HepG2 (cell line): ENCODE data around the gene LCN12. TPM values are rescaled to one million over a fixed set of nuclear protein-coding genes. Genes with fewer than 3 reads are reported as not detected.

Experiments
- BCL6 ChIP-seq: IDR thresholded peaks from 2 replicates; pipeline ENCODE4 v1.6.1; 2016; ENCODE audit warnings: missing genetic modification reagents, missing compliant biosample characterization
- E2F2 ChIP-seq: sonication (generic); formaldehyde crosslinking; IDR thresholded peaks from 2 replicates; pipeline ENCODE4 v1.4.0; 2020; ENCODE audit warnings: missing genetic modification reagents, borderline replicate concordance
- EHMT2 ChIP-seq: fragments of 200-600 bp; sonication (generic); IDR thresholded peaks from 2 replicates; pipeline ENCODE4 v1.7.0; 2017; ENCODE audit warnings: antibody characterized with exemption, low read depth, low read length, borderline replicate concordance
- FOXA1 ChIP-seq, 2 experiments: fragments of 450-650 bp in 1 of 2; sonication (generic) in 1 of 2; formaldehyde crosslinking in 1 of 2; IDR thresholded peaks; 2 replicates each; pipeline versions ENCODE4 v1.4.0 to v1.6.1; 2016 to 2020; ENCODE audit warnings: missing genetic modification reagents in 1 of 2
- HOXA7 ChIP-seq: sonication (generic); formaldehyde crosslinking; IDR thresholded peaks from 2 replicates; pipeline ENCODE4 v1.8.1; 2022; ENCODE audit warnings: mild to moderate bottlenecking, missing genetic modification reagents, moderate library complexity
- NKX3-1 ChIP-seq: sonication (generic); formaldehyde crosslinking; IDR thresholded peaks from 2 replicates; pipeline ENCODE4 v1.5.0; 2020; ENCODE audit warnings: missing genetic modification reagents
- NR1H2 ChIP-seq: sonication (generic); formaldehyde crosslinking; IDR thresholded peaks from 2 replicates; pipeline ENCODE4 v1.8.1; 2022; ENCODE audit warnings: low read depth, missing genetic modification reagents, borderline replicate concordance
- PAF1 ChIP-seq: IDR thresholded peaks from 2 replicates; pipeline ENCODE4 v1.6.1; 2016; ENCODE audit warnings: missing genetic modification reagents, missing compliant biosample characterization
- POGZ ChIP-seq: sonication (generic); formaldehyde crosslinking; IDR thresholded peaks from 2 replicates; pipeline ENCODE4 v1.4.0; 2020; ENCODE audit warnings: mild to moderate bottlenecking, missing genetic modification reagents
- SIX1 ChIP-seq: sonication (generic); formaldehyde crosslinking; IDR thresholded peaks from 2 replicates; pipeline ENCODE4 v1.4.0; 2020; ENCODE audit warnings: missing genetic modification reagents, borderline replicate concordance
- SPEN ChIP-seq: sonication (generic); formaldehyde crosslinking; IDR thresholded peaks from 2 replicates; pipeline ENCODE4 v1.5.1; 2020; ENCODE audit warnings: low read depth, mild to moderate bottlenecking, missing genetic modification reagents
- TARDBP ChIP-seq: sonication (generic); formaldehyde crosslinking; IDR thresholded peaks from 2 replicates; pipeline ENCODE4 v1.8.0; 2022; ENCODE audit warnings: mild to moderate bottlenecking, missing genetic modification reagents
- XRCC5 ChIP-seq: fragments of 200-400 bp; formaldehyde crosslinking; optimal IDR thresholded peaks from 2 replicates; pipeline ENCODE3; 2017; ENCODE audit warnings: mild to moderate bottlenecking, low read length
- ZNF124 ChIP-seq: sonication (generic); formaldehyde crosslinking; IDR thresholded peaks from 2 replicates; pipeline ENCODE4 v1.4.0; 2020; ENCODE audit warnings: missing genetic modification reagents
- ZNF280D ChIP-seq: sonication (generic); formaldehyde crosslinking; IDR thresholded peaks from 2 replicates; pipeline ENCODE4 v1.5.1; 2020; ENCODE audit warnings: mild to moderate bottlenecking, missing genetic modification reagents
- ZNF383 ChIP-seq: sonication (generic); formaldehyde crosslinking; IDR thresholded peaks from 2 replicates; pipeline ENCODE4 v1.4.0; 2020; ENCODE audit warnings: missing genetic modification reagents, mild to moderate bottlenecking, borderline replicate concordance
- ZNF589 ChIP-seq: sonication (generic); formaldehyde crosslinking; conservative IDR thresholded peaks from 2 replicates; pipeline ENCODE4 v1.8.0; 2022; ENCODE audit warnings: mild to moderate bottlenecking, moderate library complexity, missing genetic modification reagents
- ZNF841 ChIP-seq: sonication (generic); formaldehyde crosslinking; IDR thresholded peaks from 2 replicates; pipeline ENCODE4 v1.8.1; 2023; ENCODE audit warnings: missing genetic modification reagents, borderline replicate concordance
- polyA plus RNA-seq, 8 experiments: library from polyadenylated mRNA; depleted of rRNA in 3 of 8; stranded (reverse) in 7 of 8; unstranded in 1 of 8; fragments of >200 nt; fragmentation: Illumina TruSeq in 4 of 8; extraction: Trizol in 4 of 8; gene quantifications; 2 replicates each; pipeline versions ENCODE4 v1.2.1 to v1.2.3, GENCODE V29; 2011 to 2016; ENCODE audit warnings: low read depth in 4 of 8, missing spikeins in 1 of 8, mixed read lengths in 1 of 8; ENCODE audit not compliant: insufficient read depth in 1 of 8
- total RNA-seq, 5 experiments: library from RNA; depleted of rRNA; stranded (reverse); fragments of >200 nt; fragmentation: Illumina TruSeq; extraction: Trizol; gene quantifications; 2 replicates each; pipeline ENCODE4 v1.2.3, GENCODE V29; 2016; ENCODE audit warnings: low read depth in 1 of 5
- TF ChIP-seq, protein P1 (sequence below): fragments of 450-650 bp; IDR thresholded peaks from 2 replicates; pipeline ENCODE4 v1.6.1; 2017; ENCODE audit warnings: mild to moderate bottlenecking
- TF ChIP-seq, protein P2 (sequence below): sonication (generic); formaldehyde crosslinking; IDR thresholded peaks from 2 replicates; pipeline ENCODE4 v1.5.0; 2020; ENCODE audit warnings: missing genetic modification reagents, mild to moderate bottlenecking, borderline replicate concordance

LCN12 gene
- total and polyA plus RNA-seq, 2 of the 13 experiments (the other 11 are each of a cell fraction or from before 2014, with no cell fraction given): 3.4 to 6.9 TPM

GRCh38 chr9:136944519-136945332, 7.3 kb upstream of the LCN12 start, which contains the start of the genes C8G and FBXW5 (continued):
- TF ChIP-seq BCL6 (CRISPR knock-in tag): peak; percentile 56; the same call in 1 of the 2 replicates
- TF ChIP-seq ZNF124 (CRISPR knock-in tag): no peak
- no peak for TF ChIP-seq PAF1 (CRISPR knock-in tag)
- TF ChIP-seq SIX1 (CRISPR knock-in tag): no peak
- TF ChIP-seq ZNF280D (CRISPR knock-in tag): 0 out of 2 replicates have a peak, but pooled peaks have one; percentile 47
- TF ChIP-seq POGZ: peak; percentile 65
- TF ChIP-seq NR1H2 (CRISPR knock-in tag): no peak
- TF ChIP-seq, protein P1, sequence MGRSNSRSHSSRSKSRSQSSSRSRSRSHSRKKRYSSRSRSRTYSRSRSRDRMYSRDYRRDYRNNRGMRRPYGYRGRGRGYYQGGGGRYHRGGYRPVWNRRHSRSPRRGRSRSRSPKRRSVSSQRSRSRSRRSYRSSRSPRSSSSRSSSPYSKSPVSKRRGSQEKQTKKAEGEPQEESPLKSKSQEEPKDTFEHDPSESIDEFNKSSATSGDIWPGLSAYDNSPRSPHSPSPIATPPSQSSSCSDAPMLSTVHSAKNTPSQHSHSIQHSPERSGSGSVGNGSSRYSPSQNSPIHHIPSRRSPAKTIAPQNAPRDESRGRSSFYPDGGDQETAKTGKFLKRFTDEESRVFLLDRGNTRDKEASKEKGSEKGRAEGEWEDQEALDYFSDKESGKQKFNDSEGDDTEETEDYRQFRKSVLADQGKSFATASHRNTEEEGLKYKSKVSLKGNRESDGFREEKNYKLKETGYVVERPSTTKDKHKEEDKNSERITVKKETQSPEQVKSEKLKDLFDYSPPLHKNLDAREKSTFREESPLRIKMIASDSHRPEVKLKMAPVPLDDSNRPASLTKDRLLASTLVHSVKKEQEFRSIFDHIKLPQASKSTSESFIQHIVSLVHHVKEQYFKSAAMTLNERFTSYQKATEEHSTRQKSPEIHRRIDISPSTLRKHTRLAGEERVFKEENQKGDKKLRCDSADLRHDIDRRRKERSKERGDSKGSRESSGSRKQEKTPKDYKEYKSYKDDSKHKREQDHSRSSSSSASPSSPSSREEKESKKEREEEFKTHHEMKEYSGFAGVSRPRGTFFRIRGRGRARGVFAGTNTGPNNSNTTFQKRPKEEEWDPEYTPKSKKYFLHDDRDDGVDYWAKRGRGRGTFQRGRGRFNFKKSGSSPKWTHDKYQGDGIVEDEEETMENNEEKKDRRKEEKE: no peak
- TF ChIP-seq ZNF383: no peak
- TF ChIP-seq FOXA1 (IDR thresholded peaks at IDR 0.05): no peak
- 0 out of 2 replicates have a peak, but pooled peaks have one; percentile 17 for TF ChIP-seq FOXA1 (CRISPR knock-in tag; IDR thresholded peaks at IDR 0.05)
- peak; percentile 43; the same call in 1 of the 2 replicates for TF ChIP-seq EHMT2
- TF ChIP-seq SPEN (CRISPR knock-in tag): peak; percentile 75; the same call in 1 of the 2 replicates
- TF ChIP-seq ZNF589 (CRISPR knock-in tag): no peak
- no peak for TF ChIP-seq NKX3-1
- TF ChIP-seq ZNF841 (CRISPR knock-in tag): no peak
- no peak for TF ChIP-seq HOXA7
- TF ChIP-seq XRCC5: peak; percentile 98
- TF ChIP-seq E2F2: 0 out of 2 replicates have a peak, but pooled peaks have one; percentile 39
- peak; percentile 16; the same call in 1 of the 2 replicates for TF ChIP-seq TARDBP (CRISPR knock-in tag)
- TF ChIP-seq, protein P2, sequence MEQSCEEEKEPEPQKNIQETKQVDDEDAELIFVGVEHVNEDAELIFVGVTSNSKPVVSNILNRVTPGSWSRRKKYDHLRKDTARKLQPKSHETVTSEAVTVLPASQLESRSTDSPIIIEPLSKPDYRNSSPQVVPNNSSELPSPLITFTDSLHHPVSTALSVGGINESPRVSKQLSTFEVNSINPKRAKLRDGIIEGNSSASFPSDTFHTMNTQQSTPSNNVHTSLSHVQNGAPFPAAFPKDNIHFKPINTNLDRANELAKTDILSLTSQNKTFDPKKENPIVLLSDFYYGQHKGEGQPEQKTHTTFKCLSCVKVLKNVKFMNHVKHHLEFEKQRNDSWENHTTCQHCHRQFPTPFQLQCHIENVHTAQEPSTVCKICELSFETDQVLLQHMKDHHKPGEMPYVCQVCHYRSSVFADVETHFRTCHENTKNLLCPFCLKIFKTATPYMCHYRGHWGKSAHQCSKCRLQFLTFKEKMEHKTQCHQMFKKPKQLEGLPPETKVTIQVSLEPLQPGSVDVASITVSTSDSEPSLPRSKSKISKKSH (CRISPR knock-in tag): peak; percentile 13; the same call in 1 of the 2 replicates
